ENCODE results near the gene LRP1B.

DNA sequence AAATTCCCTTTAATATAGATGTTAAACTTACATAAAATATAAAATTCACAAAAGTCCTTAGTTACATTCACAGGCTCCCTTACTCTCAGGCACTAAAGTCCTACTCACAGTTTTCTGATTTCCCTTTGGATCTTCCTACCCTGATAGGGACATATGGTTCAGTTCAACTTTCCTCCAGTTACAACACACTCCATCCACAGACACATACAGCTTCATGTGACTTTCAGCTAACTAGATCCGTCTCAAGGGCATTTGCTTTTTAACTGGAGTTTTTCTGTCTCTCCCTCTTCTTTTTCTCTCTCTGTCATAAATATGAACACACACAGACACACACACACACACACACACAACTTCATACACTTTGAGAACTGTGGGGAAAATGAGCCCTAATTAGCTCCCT lies 419.2 kb downstream of the LRP1B start:
- TF ChIP-seq EZH2 (IDR thresholded peaks at IDR 0.05; ENCODE audit: insufficient read depth, poor library complexity, severe bottlenecking) (no peak), EZH2phosphoT487 (IDR thresholded peaks at IDR 0.05; ENCODE audit: insufficient read depth, low read depth) (no peak)
